A673 (cell line): ENCODE measurements around the gene DIPK1B. TPM values are rescaled to one million over a fixed set of nuclear protein-coding genes. Genes with fewer than 3 reads are reported as not detected.
"Not testable (repeated sequence)": the region's sequence is repeated elsewhere in the genome, so short reads cannot be mapped to it uniquely, and the experiment has no call there.

Experiments used
- BruUV-seq: library from RNA; stranded (reverse); fragments of 400-500 nt; replicated peaks from 2 replicates; lab custom pipeline; 2021; lab: Mats Ljungman, UMichigan
- CTCF ChIA-PET: fragments of 300-600 bp; sonication (Branson Sonifier 250); formaldehyde crosslinking; loops from one replicate; lab custom pipeline; 2022; ENCODE audit warnings: antibody characterized with exemption; lab: Charles Lee
- POLR2A ChIA-PET: fragments of 300-600 bp; sonication (Branson Sonifier 250); formaldehyde crosslinking; loops from one replicate; lab custom pipeline; 2022; ENCODE audit warnings: antibody characterized with exemption; ENCODE audit not compliant: low non-redundant PET; lab: Charles Lee
- DNase-seq: peaks from one replicate; pipeline ENCODE4 v3.0.0-alpha.2; 2015; ENCODE audit warnings: low spot score
- H3K27ac ChIP-seq: fragments of 200-600 bp; sonication (generic); 2 replicates; pipeline ENCODE4 v1.5.1; 2016; ENCODE audit warnings: mixed run types, low read depth, mild to moderate bottlenecking, mixed read lengths, antibody characterized with exemption, low read length; ENCODE audit not compliant: poor library complexity, severe bottlenecking
- H3K27me3 ChIP-seq: fragments of 200-600 bp; sonication (generic); replicated peaks from 2 replicates; pipeline ENCODE4 v1.6.1; 2017; ENCODE audit warnings: mixed run types, low read depth, mild to moderate bottlenecking, mixed read lengths, antibody characterized with exemption, low read length; ENCODE audit not compliant: insufficient read depth, poor library complexity
- H3K36me3 ChIP-seq: fragments of 200-600 bp; sonication (generic); 2 replicates; pipeline ENCODE4 v1.6.1; 2016; ENCODE audit warnings: mixed run types, mild to moderate bottlenecking, mixed read lengths, antibody characterized with exemption, low read length; ENCODE audit not compliant: insufficient read depth, poor library complexity, severe bottlenecking
- H3K4me1 ChIP-seq: fragments of 200-600 bp; sonication (generic); 2 replicates; pipeline ENCODE4 v1.6.1; 2017; ENCODE audit warnings: mixed run types, mild to moderate bottlenecking, mixed read lengths, antibody characterized with exemption, low read length; ENCODE audit not compliant: insufficient read depth, poor library complexity, severe bottlenecking
- H3K4me3 ChIP-seq: fragments of 200-600 bp; sonication (generic); 2 replicates; pipeline ENCODE4 v1.5.1; 2016; ENCODE audit warnings: low read depth, mixed run types, mild to moderate bottlenecking, mixed read lengths, low read length; ENCODE audit not compliant: poor library complexity, severe bottlenecking
- H3K9me3 ChIP-seq: fragments of 200-600 bp; sonication (generic); 2 replicates; pipeline ENCODE4 v1.6.1; 2016; ENCODE audit warnings: mixed run types, low read depth, mild to moderate bottlenecking, mixed read lengths, antibody characterized with exemption, low read length; ENCODE audit not compliant: poor library complexity, severe bottlenecking
- EZH2 ChIP-seq: fragments of 200-600 bp; sonication (generic); IDR thresholded peaks from 2 replicates; pipeline ENCODE4 v1.6.1; 2017; ENCODE audit warnings: borderline replicate concordance, low read depth, mild to moderate bottlenecking, mixed read lengths, antibody characterized with exemption, low read length; ENCODE audit not compliant: poor library complexity, severe bottlenecking
- intact Hi-C: fragments of 100-400 bp; cut with micrococcal nuclease; formaldehyde crosslinking; loops from one replicate; pipeline ENCODE4 v1.10.0; 2022; ENCODE audit not compliant: unreplicated experiment
- total RNA-seq: library from RNA; stranded (reverse); gene quantifications from 2 replicates; pipeline ENCODE4 v1.2.3, GENCODE V29; 2021
- TF ChIP-seq, protein P1 (sequence below): fragments of 300-800, 200-600 bp; sonication (generic); conservative IDR thresholded peaks from 2 replicates; pipeline ENCODE4 v1.5.1; 2017; ENCODE audit warnings: low read depth, mild to moderate bottlenecking, antibody characterized with exemption, low read length, moderate library complexity, mixed read lengths

Gene DIPK1B
- total RNA-seq, 1 experiment from 2014 or later = 26.4 TPM

GRCh38 chr9:136754626-136755301 lies 42.4 kb downstream of the DIPK1B start:
- Histone ChIP-seq H3K4me1 (no peaks in the 10 kb centered on the region), H3K4me3 (no peak overlapping the region), H3K27ac (no peak overlapping the region), H3K36me3 (no peaks in the 10 kb centered on the region), H3K27me3 (no peaks in the 10 kb centered on the region), H3K9me3 (peaks cover 7% of the 10 kb centered on the region)
- intact Hi-C loops = no loop called here
- TF ChIP-seq, protein P1, sequence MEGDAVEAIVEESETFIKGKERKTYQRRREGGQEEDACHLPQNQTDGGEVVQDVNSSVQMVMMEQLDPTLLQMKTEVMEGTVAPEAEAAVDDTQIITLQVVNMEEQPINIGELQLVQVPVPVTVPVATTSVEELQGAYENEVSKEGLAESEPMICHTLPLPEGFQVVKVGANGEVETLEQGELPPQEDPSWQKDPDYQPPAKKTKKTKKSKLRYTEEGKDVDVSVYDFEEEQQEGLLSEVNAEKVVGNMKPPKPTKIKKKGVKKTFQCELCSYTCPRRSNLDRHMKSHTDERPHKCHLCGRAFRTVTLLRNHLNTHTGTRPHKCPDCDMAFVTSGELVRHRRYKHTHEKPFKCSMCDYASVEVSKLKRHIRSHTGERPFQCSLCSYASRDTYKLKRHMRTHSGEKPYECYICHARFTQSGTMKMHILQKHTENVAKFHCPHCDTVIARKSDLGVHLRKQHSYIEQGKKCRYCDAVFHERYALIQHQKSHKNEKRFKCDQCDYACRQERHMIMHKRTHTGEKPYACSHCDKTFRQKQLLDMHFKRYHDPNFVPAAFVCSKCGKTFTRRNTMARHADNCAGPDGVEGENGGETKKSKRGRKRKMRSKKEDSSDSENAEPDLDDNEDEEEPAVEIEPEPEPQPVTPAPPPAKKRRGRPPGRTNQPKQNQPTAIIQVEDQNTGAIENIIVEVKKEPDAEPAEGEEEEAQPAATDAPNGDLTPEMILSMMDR = no peak
- no peak for TF ChIP-seq EZH2
- no TSS peak for BruUV-seq
- CTCF ChIA-PET = interaction anchor here (0.6 kb wide), 1 partner anchor 658 kb away, joined by 10 read pairs; no protein-coding TSS in a partner anchor
- no peak for DNase-seq
- POLR2A ChIA-PET = no interaction called here

GRCh38 chr9:136755302-136756133 lies 43.1 kb downstream of the DIPK1B start:
- H3K27me3 ChIP-seq, DNase-seq, BruUV-seq, H3K36me3 ChIP-seq, H3K4me1 ChIP-seq, H3K4me3 ChIP-seq, intact Hi-C loops, H3K9me3 ChIP-seq, CTCF ChIA-PET, H3K27ac ChIP-seq, POLR2A ChIA-PET: not testable (repeated sequence)

GRCh38 chr9:136756134-136756438 lies 43.7 kb downstream of the DIPK1B start:
- no TSS peak for BruUV-seq
- Histone ChIP-seq H3K4me3 (no peak overlapping the region), H3K9me3 (peaks cover 7% of the 10 kb centered on the region), H3K27ac (no peak overlapping the region), H3K36me3 (no peaks in the 10 kb centered on the region), H3K27me3 (no peaks in the 10 kb centered on the region), H3K4me1 (peaks cover 5% of the 10 kb centered on the region)
- ChIA-PET CTCF (no interaction called here), POLR2A (no interaction called here)
- no peak for DNase-seq
- no peak for TF ChIP-seq EZH2
- TF ChIP-seq, protein P1 = no peak
- intact Hi-C loops = no loop called here
